Measurements from ENCODE around the gene PLEKHN1.
"Not testable (repeated sequence)": the region's sequence is repeated elsewhere in the genome, so short reads cannot be mapped to it uniquely, and the experiment has no call there.

PLEKHN1 gene

DNA sequence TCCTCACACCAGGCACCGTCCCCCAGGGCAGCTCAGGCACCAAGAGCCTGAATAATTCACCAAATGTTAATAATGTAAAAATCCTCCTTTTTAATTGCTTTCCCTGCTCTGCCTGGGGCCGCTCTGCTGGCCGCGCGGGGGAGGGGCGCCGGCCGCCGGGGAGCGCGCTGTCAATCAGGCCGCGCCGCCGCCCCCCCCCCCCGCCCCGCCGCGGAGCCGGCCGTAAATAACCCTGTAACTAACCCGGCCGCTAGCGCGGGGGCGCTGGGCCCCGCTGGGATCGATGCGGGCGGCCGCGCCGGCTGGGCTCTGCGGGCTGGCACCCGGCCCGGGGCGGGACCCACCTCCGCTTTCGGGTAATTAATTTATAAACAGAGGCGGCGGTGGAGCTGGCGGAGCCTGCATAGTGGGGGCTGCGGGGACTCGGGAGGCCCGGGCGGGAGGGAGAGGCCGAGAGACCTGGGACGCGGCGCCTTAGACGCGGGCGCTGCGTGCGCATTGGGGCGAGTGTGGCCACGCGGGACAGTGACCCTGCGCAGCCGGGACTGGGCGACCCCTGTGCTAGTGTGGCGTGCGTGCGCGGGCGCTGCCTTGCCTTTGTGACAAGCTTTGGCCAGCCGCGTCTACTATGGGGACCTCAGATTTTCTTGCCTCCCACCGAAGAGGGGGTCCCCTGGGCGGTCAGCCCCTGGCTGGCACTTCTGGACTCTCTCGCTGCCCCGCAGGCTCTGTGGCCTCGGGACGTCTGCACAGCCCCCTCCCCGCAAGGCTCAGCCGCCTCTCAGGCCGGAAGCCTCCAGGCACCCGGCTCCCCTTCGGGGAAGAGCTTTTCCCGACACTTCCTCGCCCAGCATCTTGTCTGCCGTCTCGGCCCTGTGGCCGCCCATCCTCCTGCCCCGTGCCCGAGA, 25.9 kb upstream of the PLEKHN1 start:
- Histone ChIP-seq H3K9me3 (ENCODE audit: control insufficient read depth, low read length) (no peaks in the 10 kb centered on the region), H3K9ac (ENCODE audit: low read length) (peak overlapping the region; percentile 65), H3K4me3 (ENCODE audit: low read length) (peak overlapping the region; percentile 37), H3K4me1 (ENCODE audit: control insufficient read depth, insufficient read depth, low read length) (peaks cover 30% of the 10 kb centered on the region), H3K27me3 (replicated peaks; ENCODE audit: control insufficient read depth, insufficient read depth, low read length) (no peaks in the 10 kb centered on the region), H3K36me3 (ENCODE audit: control insufficient read depth, insufficient read depth, low read length, severe bottlenecking) (peaks cover 4% of the 10 kb centered on the region)
- peak; percentile 89 for DNase-seq (ENCODE audit: low read depth)

DNA sequence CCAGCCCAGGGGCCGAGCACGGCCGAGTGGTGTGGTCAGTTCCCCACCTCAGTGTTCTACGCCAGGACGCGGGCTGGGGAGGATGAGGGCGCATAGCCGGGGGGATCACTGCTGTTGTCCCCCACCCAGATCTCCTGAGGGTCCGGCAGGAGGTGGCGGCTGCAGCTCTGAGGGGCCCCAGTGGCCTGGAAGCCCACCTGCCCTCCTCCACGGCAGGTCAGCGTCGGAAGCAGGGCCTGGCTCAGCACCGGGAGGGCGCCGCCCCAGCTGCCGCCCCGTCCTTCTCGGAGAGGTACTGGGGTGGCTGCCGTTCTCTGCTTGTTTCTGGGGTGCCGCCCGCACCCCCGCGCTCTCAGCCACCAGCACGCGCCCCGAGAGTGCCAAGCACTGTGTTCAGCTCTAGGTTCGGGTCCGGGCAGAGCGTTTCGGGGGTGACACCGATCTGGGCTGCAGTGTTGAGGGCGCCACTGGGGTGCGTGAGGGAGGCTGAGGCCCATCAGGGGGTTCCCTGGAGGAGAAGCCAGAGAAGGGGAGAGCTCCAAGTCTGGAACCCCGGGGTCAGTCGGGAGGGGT, 25.2 kb upstream of the PLEKHN1 start:
- Histone ChIP-seq H3K27me3 (replicated peaks; ENCODE audit: control insufficient read depth, insufficient read depth, low read length) (no peaks in the 10 kb centered on the region), H3K9ac (ENCODE audit: low read length) (peak overlapping the region; percentile 65), H3K4me3 (ENCODE audit: low read length) (no peak overlapping the region), H3K9me3 (ENCODE audit: control insufficient read depth, low read length) (no peaks in the 10 kb centered on the region), H3K4me1 (ENCODE audit: control insufficient read depth, insufficient read depth, low read length) (peaks cover 28% of the 10 kb centered on the region), H3K36me3 (ENCODE audit: control insufficient read depth, insufficient read depth, low read length, severe bottlenecking) (peaks cover 7% of the 10 kb centered on the region)
- no peak for DNase-seq (ENCODE audit: low read depth)

DNA sequence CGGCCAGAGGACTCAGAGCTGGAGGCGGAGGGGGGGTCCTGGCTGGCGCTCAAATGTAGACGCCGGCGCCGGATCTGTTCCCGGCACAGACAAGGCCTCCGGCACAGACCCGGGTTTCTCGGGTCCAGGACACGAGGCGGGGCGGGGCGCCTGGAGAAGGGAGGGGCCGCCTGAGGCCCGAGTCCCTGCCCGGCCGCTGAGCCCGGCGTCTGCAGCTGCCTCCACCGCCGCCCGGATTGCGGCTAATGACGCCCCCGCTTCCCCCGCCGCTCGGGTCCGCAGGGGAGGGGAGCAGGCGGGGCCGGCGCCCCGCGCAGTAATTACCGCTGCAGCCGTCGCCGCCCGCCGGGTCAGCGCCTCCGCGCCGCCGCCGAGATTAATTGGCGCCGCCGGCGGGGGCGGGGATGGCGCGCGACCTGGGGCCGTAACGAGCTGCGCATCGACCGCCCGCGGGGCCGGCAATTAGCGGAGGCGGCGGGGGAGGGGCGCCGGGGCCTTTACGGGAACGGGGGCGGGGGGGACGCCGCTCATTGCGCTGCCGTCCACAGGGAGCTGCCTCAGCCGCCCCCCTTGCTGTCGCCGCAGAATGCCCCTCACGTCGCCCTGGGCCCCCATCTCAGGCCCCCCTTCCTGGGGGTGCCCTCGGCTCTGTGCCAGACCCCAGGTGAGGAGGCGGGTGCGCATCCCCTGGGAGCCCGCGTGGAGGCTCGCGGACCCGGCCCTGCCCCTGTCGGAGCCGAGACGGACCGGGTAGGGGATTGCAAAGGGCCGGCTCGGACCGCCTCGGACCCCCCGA, 24.5 kb upstream of the PLEKHN1 start:
- no peaks in the 10 kb centered on the region for H3K9me3 ChIP-seq (ENCODE audit: control insufficient read depth, low read length)
- H3K27me3 ChIP-seq (replicated peaks; ENCODE audit: control insufficient read depth, insufficient read depth, low read length), result no peaks in the 10 kb centered on the region
- H3K36me3 ChIP-seq (ENCODE audit: control insufficient read depth, insufficient read depth, low read length, severe bottlenecking), result peaks cover 10% of the 10 kb centered on the region
- peaks cover 28% of the 10 kb centered on the region for H3K4me1 ChIP-seq (ENCODE audit: control insufficient read depth, insufficient read depth, low read length)
- H3K9ac ChIP-seq (ENCODE audit: low read length), result peak overlapping the region; percentile 65
- H3K4me3 ChIP-seq (ENCODE audit: low read length), result no peak overlapping the region
- DNase-seq (ENCODE audit: low read depth), result peak; percentile 91

DNA sequence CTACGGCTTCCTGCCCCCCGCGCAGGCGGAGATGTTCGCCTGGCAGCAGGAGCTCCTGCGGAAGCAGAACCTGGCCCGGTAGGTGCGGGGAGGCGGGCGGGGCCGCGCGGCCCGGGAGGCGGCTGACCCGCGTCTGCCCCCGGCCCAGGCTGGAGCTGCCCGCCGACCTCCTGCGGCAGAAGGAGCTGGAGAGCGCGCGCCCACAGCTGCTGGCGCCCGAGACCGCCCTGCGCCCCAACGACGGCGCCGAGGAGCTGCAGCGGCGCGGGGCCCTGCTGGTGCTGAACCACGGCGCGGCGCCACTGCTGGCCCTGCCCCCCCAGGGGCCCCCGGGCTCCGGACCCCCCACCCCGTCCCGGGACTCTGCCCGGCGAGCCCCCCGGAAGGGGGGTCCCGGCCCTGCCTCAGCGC, 23.9 kb upstream of the PLEKHN1 start:
- no peaks in the 10 kb centered on the region for H3K9me3 ChIP-seq (ENCODE audit: control insufficient read depth, low read length)
- no peak overlapping the region for H3K4me3 ChIP-seq (ENCODE audit: low read length)
- no peak overlapping the region for H3K9ac ChIP-seq (ENCODE audit: low read length)
- no peaks in the 10 kb centered on the region for H3K27me3 ChIP-seq (replicated peaks; ENCODE audit: control insufficient read depth, insufficient read depth, low read length)
- peaks cover 28% of the 10 kb centered on the region for H3K4me1 ChIP-seq (ENCODE audit: control insufficient read depth, insufficient read depth, low read length)
- peak; percentile 23 for DNase-seq (ENCODE audit: low read depth)
- H3K36me3 ChIP-seq (ENCODE audit: control insufficient read depth, insufficient read depth, low read length, severe bottlenecking), result peaks cover 16% of the 10 kb centered on the region

DNA sequence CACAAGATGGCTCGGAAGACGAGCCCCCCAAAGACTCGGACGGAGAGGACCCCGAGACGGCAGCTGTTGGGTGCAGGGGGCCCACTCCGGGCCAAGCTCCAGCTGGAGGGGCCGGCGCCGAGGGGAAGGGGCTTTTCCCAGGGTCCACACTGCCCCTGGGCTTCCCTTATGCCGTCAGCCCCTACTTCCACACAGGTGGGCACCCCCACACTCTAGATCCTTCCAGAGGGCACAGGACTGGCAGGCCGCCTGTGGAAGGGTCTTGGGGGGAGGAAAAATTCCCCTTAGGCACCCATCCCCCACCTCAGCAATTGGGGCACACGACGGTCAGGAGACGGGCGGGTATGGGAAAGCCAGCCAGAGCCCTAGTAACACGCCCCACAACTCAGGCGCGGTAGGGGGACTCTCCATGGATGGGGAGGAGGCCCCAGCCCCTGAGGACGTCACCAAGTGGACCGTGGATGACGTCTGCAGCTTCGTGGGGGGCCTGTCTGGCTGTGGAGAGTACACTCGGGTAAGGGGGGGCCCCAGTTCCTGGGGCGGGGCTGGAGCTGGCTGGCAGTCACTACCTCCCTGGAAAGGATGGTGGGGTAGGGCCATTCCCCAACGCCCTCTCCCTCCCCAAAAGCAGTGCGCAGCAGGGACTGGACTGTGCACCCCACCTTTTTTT, 23.3 kb upstream of the PLEKHN1 start:
- no peaks in the 10 kb centered on the region for H3K27me3 ChIP-seq (replicated peaks; ENCODE audit: control insufficient read depth, insufficient read depth, low read length)
- no peak overlapping the region for H3K9ac ChIP-seq (ENCODE audit: low read length)
- peak; percentile 33 for DNase-seq (ENCODE audit: low read depth)
- H3K4me3 ChIP-seq (ENCODE audit: low read length), result peak overlapping the region; percentile 50
- H3K4me1 ChIP-seq (ENCODE audit: control insufficient read depth, insufficient read depth, low read length), result peaks cover 28% of the 10 kb centered on the region
- H3K9me3 ChIP-seq (ENCODE audit: control insufficient read depth, low read length), result no peaks in the 10 kb centered on the region
- peaks cover 22% of the 10 kb centered on the region for H3K36me3 ChIP-seq (ENCODE audit: control insufficient read depth, insufficient read depth, low read length, severe bottlenecking)

DNA sequence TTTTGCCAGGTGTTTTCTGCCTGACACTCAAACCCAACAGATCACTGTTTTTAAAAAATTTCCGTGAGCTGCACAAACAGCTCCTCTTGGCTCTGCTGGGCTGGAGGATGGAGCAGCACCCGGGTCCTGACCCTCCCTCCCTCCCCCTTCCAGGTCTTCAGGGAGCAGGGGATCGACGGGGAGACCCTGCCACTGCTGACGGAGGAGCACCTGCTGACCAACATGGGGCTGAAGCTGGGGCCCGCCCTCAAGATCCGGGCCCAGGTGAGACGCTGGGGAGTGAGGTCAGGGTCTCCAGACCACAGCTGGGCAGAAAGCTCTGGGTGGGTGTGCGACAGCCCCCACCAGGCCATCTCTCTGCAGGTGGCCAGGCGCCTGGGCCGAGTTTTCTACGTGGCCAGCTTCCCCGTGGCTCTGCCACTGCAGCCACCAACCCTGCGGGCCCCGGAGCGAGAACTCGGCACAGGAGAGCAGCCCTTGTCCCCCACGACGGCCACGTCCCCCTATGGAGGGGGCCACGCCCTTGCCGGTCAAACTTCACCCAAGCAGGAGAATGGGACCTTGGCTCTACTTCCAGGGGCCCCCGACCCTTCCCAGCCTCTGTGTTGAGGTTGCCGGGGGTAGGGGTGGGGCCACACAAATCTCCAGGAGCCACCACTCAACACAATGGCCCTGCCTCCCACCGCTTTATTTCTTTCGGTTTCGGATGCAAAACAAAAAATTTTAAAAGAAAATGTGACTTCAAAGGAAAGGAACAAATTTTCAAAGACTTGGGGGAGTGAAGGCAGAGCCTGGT, 22.5 kb upstream of the PLEKHN1 start:
- H3K4me1 ChIP-seq (ENCODE audit: control insufficient read depth, insufficient read depth, low read length), result peaks cover 27% of the 10 kb centered on the region
- no peak for DNase-seq (ENCODE audit: low read depth)
- H3K9me3 ChIP-seq (ENCODE audit: control insufficient read depth, low read length), result no peaks in the 10 kb centered on the region
- H3K9ac ChIP-seq (ENCODE audit: low read length), result no peak overlapping the region
- no peak overlapping the region for H3K4me3 ChIP-seq (ENCODE audit: low read length)
- H3K36me3 ChIP-seq (ENCODE audit: control insufficient read depth, insufficient read depth, low read length, severe bottlenecking), result peaks cover 27% of the 10 kb centered on the region
- no peaks in the 10 kb centered on the region for H3K27me3 ChIP-seq (replicated peaks; ENCODE audit: control insufficient read depth, insufficient read depth, low read length)

DNA sequence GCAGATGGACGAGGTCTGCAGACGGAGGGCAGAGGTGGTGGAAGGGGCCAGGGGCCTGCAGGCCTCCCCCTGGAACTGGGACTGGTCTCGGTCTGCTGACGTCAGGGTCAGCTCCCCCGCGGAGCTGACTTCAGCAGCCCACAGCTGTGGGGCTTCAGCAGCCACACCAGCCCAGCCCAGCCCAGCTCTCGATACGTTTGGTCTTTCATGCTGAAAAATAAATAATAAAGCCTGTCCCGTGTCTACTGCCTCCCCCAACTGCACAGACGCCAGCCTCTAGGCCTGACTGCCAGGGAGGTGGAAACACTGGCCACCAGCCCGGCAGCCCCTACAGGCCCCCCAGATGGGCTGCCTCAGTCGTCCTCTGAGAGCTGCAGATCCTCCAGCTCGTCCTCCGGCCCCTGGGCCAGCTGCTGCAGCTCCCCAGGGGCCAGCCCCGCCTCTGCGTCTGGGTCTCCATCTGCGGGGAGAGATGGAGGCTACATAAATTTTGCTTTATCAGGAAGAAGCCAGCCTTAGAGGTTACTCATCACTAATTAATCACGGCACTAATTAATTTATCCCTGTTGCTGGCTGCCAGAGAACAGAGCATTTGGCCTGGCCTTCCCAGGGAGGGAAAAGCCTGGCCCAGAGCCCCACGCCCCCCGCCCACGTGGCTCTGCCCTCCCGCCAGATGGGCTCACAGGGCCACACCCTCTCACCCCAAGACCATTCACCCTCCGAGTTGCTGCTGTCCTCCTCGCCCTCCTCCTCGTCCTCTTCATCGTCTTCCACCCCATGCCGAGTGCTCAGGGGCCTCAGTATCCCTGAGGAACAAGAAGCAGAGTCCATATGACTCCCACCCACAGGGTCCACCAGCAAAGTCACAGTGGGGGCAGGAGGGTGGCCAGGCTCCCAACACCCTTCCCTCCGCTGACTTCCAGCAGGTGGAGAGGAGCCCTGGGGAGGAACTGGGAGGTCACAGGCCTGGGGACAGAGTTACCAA, 21.6 kb upstream of the PLEKHN1 start:
- no peak for DNase-seq (ENCODE audit: low read depth)
- Histone ChIP-seq H3K9ac (ENCODE audit: low read length) (no peak overlapping the region), H3K4me1 (ENCODE audit: control insufficient read depth, insufficient read depth, low read length) (peaks cover 21% of the 10 kb centered on the region), H3K4me3 (ENCODE audit: low read length) (no peak overlapping the region), H3K27me3 (replicated peaks; ENCODE audit: control insufficient read depth, insufficient read depth, low read length) (no peaks in the 10 kb centered on the region), H3K36me3 (ENCODE audit: control insufficient read depth, insufficient read depth, low read length, severe bottlenecking) (peaks cover 36% of the 10 kb centered on the region), H3K9me3 (ENCODE audit: control insufficient read depth, low read length) (no peaks in the 10 kb centered on the region)

DNA sequence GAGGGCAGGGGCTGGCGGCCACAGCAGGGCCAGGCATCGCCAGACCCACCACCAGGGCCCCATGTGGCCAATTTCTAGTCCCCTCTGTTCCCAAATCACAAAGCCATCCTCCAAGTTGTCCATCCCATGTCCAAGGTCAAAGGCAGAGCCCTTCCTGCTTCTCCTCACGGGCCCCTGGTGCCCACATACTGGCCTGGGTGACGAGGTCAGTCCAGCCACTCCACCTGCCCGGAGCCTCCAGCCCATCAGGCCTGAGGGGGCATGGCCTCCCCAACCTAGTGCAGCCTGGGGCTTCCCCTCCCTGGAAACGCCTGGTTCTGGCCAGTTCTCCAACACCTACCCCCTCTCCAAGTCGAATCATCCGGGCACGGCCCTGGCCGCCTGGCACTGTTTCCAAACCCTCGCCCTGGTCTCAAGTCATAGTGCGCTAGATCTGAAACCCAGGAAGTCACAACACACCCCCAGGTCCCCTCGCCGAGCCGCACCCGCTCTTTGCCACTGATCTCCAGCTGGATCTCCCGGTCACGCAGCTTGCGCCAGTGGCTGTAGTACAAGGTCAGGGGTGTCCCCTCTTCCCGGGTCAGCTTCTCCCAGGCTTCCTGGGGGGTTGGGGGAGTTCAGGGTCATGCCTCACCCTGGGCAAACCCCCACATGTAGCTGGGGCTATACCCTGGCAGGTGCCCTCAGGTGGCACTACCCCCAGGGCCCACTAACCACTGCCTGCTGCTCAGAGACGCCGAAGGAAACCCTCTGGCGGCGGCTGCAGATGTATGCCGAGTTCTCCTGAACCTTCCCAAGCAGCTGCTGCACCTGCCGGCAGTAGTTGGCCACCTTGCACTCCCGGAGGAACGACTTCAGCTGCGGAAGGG, 20.4 kb upstream of the PLEKHN1 start:
- no peak overlapping the region for H3K9ac ChIP-seq (ENCODE audit: low read length)
- DNase-seq (ENCODE audit: low read depth), result no peak
- H3K36me3 ChIP-seq (ENCODE audit: control insufficient read depth, insufficient read depth, low read length, severe bottlenecking), result peaks cover 49% of the 10 kb centered on the region
- no peaks in the 10 kb centered on the region for H3K9me3 ChIP-seq (ENCODE audit: control insufficient read depth, low read length)
- H3K27me3 ChIP-seq (replicated peaks; ENCODE audit: control insufficient read depth, insufficient read depth, low read length), result no peaks in the 10 kb centered on the region
- H3K4me3 ChIP-seq (ENCODE audit: low read length), result no peak overlapping the region
- H3K4me1 ChIP-seq (ENCODE audit: control insufficient read depth, insufficient read depth, low read length), result peaks cover 13% of the 10 kb centered on the region

DNA sequence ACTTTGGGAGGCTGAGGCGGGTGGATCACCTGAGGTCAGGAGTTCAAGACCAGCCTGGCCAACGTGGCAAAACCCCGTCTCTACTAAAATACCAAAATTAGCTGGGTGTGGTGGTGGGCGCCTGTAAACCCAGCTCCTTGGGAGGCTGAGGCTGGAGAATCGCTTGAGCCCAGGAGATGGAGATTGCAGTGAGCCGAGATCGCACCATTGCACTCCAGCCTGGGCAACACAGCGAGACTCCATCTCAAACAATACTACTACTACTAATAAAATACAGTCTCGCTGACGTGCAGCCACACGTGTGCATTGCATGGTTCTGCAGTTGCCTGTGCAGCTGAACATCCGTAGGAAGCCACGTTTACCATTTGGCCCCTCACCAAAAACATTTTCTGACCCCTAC, 19.5 kb upstream of the PLEKHN1 start:
- Histone ChIP-seq H3K4me1 (ENCODE audit: control insufficient read depth, insufficient read depth, low read length) (peaks cover 10% of the 10 kb centered on the region), H3K36me3 (ENCODE audit: control insufficient read depth, insufficient read depth, low read length, severe bottlenecking) (peaks cover 57% of the 10 kb centered on the region)
- not testable (repeated sequence) for DNase-seq (ENCODE audit: low read depth)

More for the DNA sequence above, 19.5 kb upstream of the PLEKHN1 start:
- not testable (repeated sequence) for H3K4me3 ChIP-seq (ENCODE audit: low read length); H3K9ac ChIP-seq (ENCODE audit: low read length); H3K9me3 ChIP-seq (ENCODE audit: control insufficient read depth, low read length); H3K27me3 ChIP-seq (replicated peaks; ENCODE audit: control insufficient read depth, insufficient read depth, low read length)

All from adipocyte (in vitro differentiated cells).